Body of pancreas (tissue), 4 donors: ENCODE data around the gene AUTS2. TPM values are rescaled to one million over a fixed set of nuclear protein-coding genes. Genes with fewer than 3 reads are reported as not detected.

Experiments
- ATAC-seq: fragments of 150-250 bp; one replicate; pipeline ENCODE4 v1.9.1; 2016
- DNase-seq, 4 donors: peaks; one replicate each; pipeline ENCODE4 v3.0.0-alpha.2; 2019
- H3K27ac ChIP-seq, 4 donors: fragments of 200-600 bp; sonication (generic); 1 replicate in 3 of 4; 2 replicates in 1 of 4; pipeline versions ENCODE4 v1.5.1 to v1.6.1; 2016 to 2019; ENCODE audit warnings: mild to moderate bottlenecking in 1 of 4, mixed read lengths in 1 of 4, moderate library complexity in 1 of 4
- H3K27me3 ChIP-seq, 2 donors: fragments of 200-600 bp; sonication (generic); one replicate each; pipeline ENCODE4 v1.6.0; 2016; ENCODE audit warnings: mild to moderate bottlenecking in 1 of 2
- H3K36me3 ChIP-seq, 2 donors: fragments of 200-600 bp; sonication (generic); replicated peaks in 1 of 2; 2 replicates each; pipeline ENCODE4 v1.5.1; 2016; ENCODE audit warnings: low read depth in 2 of 2; ENCODE audit not compliant: insufficient read depth in 1 of 2
- H3K4me1 ChIP-seq: fragments of 200-600 bp; sonication (generic); one replicate; pipeline ENCODE4 v1.6.0; 2016
- H3K4me3 ChIP-seq, 2 donors: fragments of 200-600 bp; sonication (generic); 1 replicate in 1 of 2; 2 replicates in 1 of 2; pipeline ENCODE4 v1.5.1; 2016 to 2019
- H3K9me3 ChIP-seq, 3 donors: fragments of 200-600 bp; sonication (generic); 1 replicate in 2 of 3; 2 replicates in 1 of 3; pipeline ENCODE4 v1.5.1; 2016
- CTCF ChIP-seq, 7 experiments: fragments of 450-650 bp in 4 of 7; fragments of 200-600 bp in 3 of 7; sonication (generic) in 3 of 7; IDR thresholded peaks; one replicate each; pipeline ENCODE4 v1.5.1; 2016 to 2019; ENCODE audit warnings: antibody characterized with exemption in 7 of 7
- POLR2A ChIP-seq, 3 donors: fragments of 450-650 bp; IDR thresholded peaks; one replicate each; pipeline ENCODE4 v1.6.1; 2016; ENCODE audit warnings: antibody characterized with exemption in 3 of 3, mild to moderate bottlenecking in 2 of 3
- WGBS, 2 donors: methylation state at CpG; one replicate each; pipeline ENCODE4 v1.1.5; 2017; 5-methylcytosine and 5-hydroxymethylcytosine counted together
- intact Hi-C: fragments of 100-400 bp; cut with DNase I; formaldehyde crosslinking; loops from one replicate; pipeline ENCODE4 v1.15.1; 2023
- total RNA-seq, 2 donors: library from RNA; depleted of rRNA; stranded (reverse); fragments of >200 nt; gene quantifications; one replicate each; pipeline ENCODE4 v1.1.0, GENCODE V29; 2016

Gene AUTS2
- total RNA-seq, 2 donors from 2014 or later, result 11.7 to 18.5 TPM

- Histone ChIP-seq H3K27me3 (no peaks in the 10 kb centered on the region), H3K4me3 (no peak overlapping the region), H3K27ac (no peak overlapping the region), H3K36me3 (no peaks in the 10 kb centered on the region), H3K4me1 (no peaks in the 10 kb centered on the region), H3K9me3 (no peaks in the 10 kb centered on the region)
- 83 to 91% methylated on average over 2 of the region's 2 CpGs for WGBS, 2 donors
- ATAC-seq (no peak), DNase-seq (no peak)
- intact Hi-C loops, result no loop called here
- no peak for TF ChIP-seq CTCF (IDR thresholded peaks at IDR 0.05)
- TF ChIP-seq POLR2A (IDR thresholded peaks at IDR 0.05), result no peak
These were observed 958.5 kb downstream of the AUTS2 start for GRCh38 chr7:70556761-70557160.

DNA sequence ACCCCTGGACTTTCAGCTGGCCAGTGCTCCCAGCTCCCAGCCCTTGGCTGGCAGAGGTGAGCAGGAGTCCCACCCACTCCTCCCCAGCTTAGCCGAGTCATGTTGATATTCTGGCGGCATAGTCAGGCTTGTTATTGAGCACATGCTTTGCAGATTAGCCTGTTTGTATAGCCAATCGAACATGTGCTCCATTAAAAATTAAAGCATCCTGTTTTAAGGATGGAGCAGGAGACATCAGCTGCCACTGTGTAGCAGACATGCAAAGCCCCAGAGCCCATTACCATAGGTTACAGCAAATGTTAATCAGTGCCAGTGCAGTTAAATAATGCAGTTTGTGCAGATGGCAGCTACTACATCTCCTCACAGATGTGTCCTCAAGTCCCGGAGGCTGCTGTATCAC, 959.1 kb downstream of the AUTS2 start:
- H3K36me3 ChIP-seq, result no peaks in the 10 kb centered on the region
- H3K4me3 ChIP-seq, result no peak overlapping the region
- H3K4me1 ChIP-seq, result no peaks in the 10 kb centered on the region
- no peak for ATAC-seq
- no peak for DNase-seq
- H3K9me3 ChIP-seq, result no peaks in the 10 kb centered on the region
- intact Hi-C loops, result no loop called here
- no peak for TF ChIP-seq POLR2A (IDR thresholded peaks at IDR 0.05)
- TF ChIP-seq CTCF (IDR thresholded peaks at IDR 0.05), result no peak
- WGBS, 2 donors, result 52 to 56% methylated on average over 4 of the region's 4 CpGs
- H3K27ac ChIP-seq, result no peak overlapping the region
- H3K27me3 ChIP-seq, result no peaks in the 10 kb centered on the region

GRCh38 chr7:70559815-70560214, 961.5 kb downstream of the AUTS2 start:
- Histone ChIP-seq H3K4me1 (no peaks in the 10 kb centered on the region), H3K27ac (no peak overlapping the region), H3K4me3 (no peak overlapping the region), H3K27me3 (no peaks in the 10 kb centered on the region), H3K36me3 (no peaks in the 10 kb centered on the region), H3K9me3 (no peaks in the 10 kb centered on the region)
- no peak for ATAC-seq
- 82 to 92% methylated on average over 5 of the region's 5 CpGs for whole genome bisulfite sequencing, 2 donors
- DNase-seq, result no peak
- TF ChIP-seq POLR2A (IDR thresholded peaks at IDR 0.05), result no peak
- no peak for TF ChIP-seq CTCF (IDR thresholded peaks at IDR 0.05)
- intact Hi-C loops, result no loop called here

- no peak for ATAC-seq
- Histone ChIP-seq H3K36me3 (no peaks in the 10 kb centered on the region), H3K27ac (no peak overlapping the region), H3K4me3 (no peak overlapping the region), H3K27me3 (no peaks in the 10 kb centered on the region), H3K9me3 (no peaks in the 10 kb centered on the region), H3K4me1 (peaks cover 6% of the 10 kb centered on the region)
- 71 to 84% methylated on average over 2 of the region's 2 CpGs for WGBS, 2 donors
- TF ChIP-seq POLR2A (IDR thresholded peaks at IDR 0.05), result no peak
- TF ChIP-seq CTCF (IDR thresholded peaks at IDR 0.05), result no peak
- intact Hi-C loops, result no loop called here
- DNase-seq, result no peak
These were observed 965.7 kb downstream of the AUTS2 start for GRCh38 chr7:70563960-70564359.

DNA sequence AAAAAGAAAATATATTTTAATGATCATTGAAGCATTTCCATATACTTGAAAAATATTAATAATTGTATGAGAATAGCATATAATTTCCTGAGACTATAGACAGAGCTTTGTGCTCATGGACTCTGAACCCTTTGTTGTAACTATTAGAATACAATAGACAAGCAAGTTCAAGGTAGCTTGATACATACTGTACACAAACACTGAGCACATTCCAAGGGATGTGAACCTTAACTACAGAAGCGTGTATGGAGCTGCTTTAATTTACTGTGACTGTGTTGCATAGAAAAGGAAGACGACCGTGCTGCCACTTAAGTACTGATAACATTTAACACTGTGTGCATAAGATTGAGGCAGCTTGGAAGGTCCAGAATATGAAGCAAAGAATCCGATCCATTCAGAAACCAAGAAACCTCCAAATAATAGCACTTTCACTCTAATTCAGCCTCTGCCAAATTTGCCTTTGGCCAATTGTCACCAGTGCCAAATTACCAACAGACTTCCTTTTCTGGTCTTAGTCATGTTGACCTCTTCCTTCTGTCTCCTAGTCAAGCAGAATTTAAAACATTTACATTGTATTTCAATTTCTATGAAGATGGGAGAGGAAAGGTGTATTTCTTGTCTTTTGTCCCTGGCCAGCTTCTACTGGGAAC, 967.6 kb downstream of the AUTS2 start:
- Histone ChIP-seq H3K27ac (no peak overlapping the region), H3K9me3 (no peaks in the 10 kb centered on the region), H3K4me1 (peaks cover 19% of the 10 kb centered on the region), H3K36me3 (no peaks in the 10 kb centered on the region), H3K27me3 (no peaks in the 10 kb centered on the region), H3K4me3 (no peak overlapping the region)
- ATAC-seq (no peak), DNase-seq (no peak)
- no peak for TF ChIP-seq CTCF (IDR thresholded peaks at IDR 0.05)
- TF ChIP-seq POLR2A (IDR thresholded peaks at IDR 0.05), result no peak
- intact Hi-C loops, result no loop called here
- WGBS, 2 donors, result 44 to 59% methylated on average over 4 of the region's 4 CpGs
